ENCODE measurements around the gene GPR35. TPM values are rescaled to one million over a fixed set of nuclear protein-coding genes. Genes with fewer than 3 reads are reported as not detected.

GPR35 gene
- total and polyA plus RNA-seq, 2 donors (not counting 3 experiments of a cell fraction or from before 2014, with no cell fraction given): 0.18 to 0.33 TPM

GRCh38 chr2:240663546-240664190, 38.4 kb downstream of the GPR35 start:
- Histone ChIP-seq H3K4me3 (replicated peaks in 1 of 3; ENCODE audit: insufficient read depth in 1 of 3, low read depth in 1 of 3, low read length in 3 of 3) (no peak overlapping the region), H3K9me1 (replicated peaks; ENCODE audit: control insufficient read depth, extremely low read depth, insufficient read depth, low read length) (no peaks in the 10 kb centered on the region), H3K4me2 (ENCODE audit: insufficient read depth, low read length) (no peak overlapping the region), H2AFZ (ENCODE audit: low read depth, low read length) (no peak overlapping the region), H3K27ac (ENCODE audit: insufficient read depth, low read depth, low read length) (no peak overlapping the region), H3K9ac (replicated peaks; ENCODE audit: extremely low read depth, insufficient read depth, low read length) (no peak overlapping the region), H3K4me1 (ENCODE audit: control insufficient read depth, extremely low read depth, insufficient read depth, low read length) (no peaks in the 10 kb centered on the region), H3K36me3 (ENCODE audit: control insufficient read depth in 2 of 2, extremely low read depth in 1 of 2, insufficient read depth in 2 of 2, low read length in 2 of 2) (no peaks in the 10 kb centered on the region), H4K20me1 (replicated peaks; ENCODE audit: control insufficient read depth, extremely low read depth, insufficient read depth, low read length) (no peaks in the 10 kb centered on the region), H3K9me3 (replicated peaks; ENCODE audit: control insufficient read depth, insufficient read depth, low read length) (no peaks in the 10 kb centered on the region), H3K27me3 (ENCODE audit: control insufficient read depth in 2 of 2, insufficient read depth in 2 of 2, low read length in 2 of 2) (peaks cover 3 to 5% of the 10 kb centered on the region in 2 experiments), H3K79me2 (ENCODE audit: control insufficient read depth, insufficient read depth, low read length) (no peaks in the 10 kb centered on the region)
- DNase-seq (ENCODE audit: low read depth, low spot score) (no peak), FAIRE-seq (no peak)
- no TSS peak for BruUV-seq (replicated peaks)
- intact Hi-C loops (cut with micrococcal nuclease) (no loop called here), dilution Hi-C loops (cut with MboI; ENCODE audit: extremely low pct_ligation_motif_present, low sequenced_read_pairs) (no loop called here)
- TF ChIP-seq POLR2A (IDR thresholded peaks at IDR 0.05; ENCODE audit: low read depth, low read length) (no peak), MYC (IDR thresholded peaks at IDR 0.05; ENCODE audit: low read depth, low read length) (no peak), POLR2AphosphoS5 (IDR thresholded peaks at IDR 0.05; ENCODE audit: insufficient read depth, low read depth, low read length) (no peak), MAX (IDR thresholded peaks at IDR 0.05; ENCODE audit: insufficient read depth, insufficient read length) (no peak), EZH2 (IDR thresholded peaks at IDR 0.05; ENCODE audit: borderline replicate concordance, low read depth, low read length, severe bottlenecking) (no peak), FOS (IDR thresholded peaks at IDR 0.05; ENCODE audit: borderline replicate concordance, insufficient read depth, low read length) (no peak)
- TF ChIP-seq, protein P1, sequence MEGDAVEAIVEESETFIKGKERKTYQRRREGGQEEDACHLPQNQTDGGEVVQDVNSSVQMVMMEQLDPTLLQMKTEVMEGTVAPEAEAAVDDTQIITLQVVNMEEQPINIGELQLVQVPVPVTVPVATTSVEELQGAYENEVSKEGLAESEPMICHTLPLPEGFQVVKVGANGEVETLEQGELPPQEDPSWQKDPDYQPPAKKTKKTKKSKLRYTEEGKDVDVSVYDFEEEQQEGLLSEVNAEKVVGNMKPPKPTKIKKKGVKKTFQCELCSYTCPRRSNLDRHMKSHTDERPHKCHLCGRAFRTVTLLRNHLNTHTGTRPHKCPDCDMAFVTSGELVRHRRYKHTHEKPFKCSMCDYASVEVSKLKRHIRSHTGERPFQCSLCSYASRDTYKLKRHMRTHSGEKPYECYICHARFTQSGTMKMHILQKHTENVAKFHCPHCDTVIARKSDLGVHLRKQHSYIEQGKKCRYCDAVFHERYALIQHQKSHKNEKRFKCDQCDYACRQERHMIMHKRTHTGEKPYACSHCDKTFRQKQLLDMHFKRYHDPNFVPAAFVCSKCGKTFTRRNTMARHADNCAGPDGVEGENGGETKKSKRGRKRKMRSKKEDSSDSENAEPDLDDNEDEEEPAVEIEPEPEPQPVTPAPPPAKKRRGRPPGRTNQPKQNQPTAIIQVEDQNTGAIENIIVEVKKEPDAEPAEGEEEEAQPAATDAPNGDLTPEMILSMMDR (IDR thresholded peaks at IDR 0.05; ENCODE audit: extremely low read depth in 1 of 2, insufficient read depth in 1 of 2, low read depth in 1 of 2, low read length in 2 of 2): no peak
- POLR2A ChIA-PET: no interaction called here
- CTCF ChIA-PET: no interaction called here

Data from endothelial cell of umbilical vein (primary cell).